ENCODE data around the gene FASLG.
"Not testable (repeated sequence)": the region's sequence is repeated elsewhere in the genome, so short reads cannot be mapped to it uniquely, and the experiment has no call there.

Gene FASLG, protein sequence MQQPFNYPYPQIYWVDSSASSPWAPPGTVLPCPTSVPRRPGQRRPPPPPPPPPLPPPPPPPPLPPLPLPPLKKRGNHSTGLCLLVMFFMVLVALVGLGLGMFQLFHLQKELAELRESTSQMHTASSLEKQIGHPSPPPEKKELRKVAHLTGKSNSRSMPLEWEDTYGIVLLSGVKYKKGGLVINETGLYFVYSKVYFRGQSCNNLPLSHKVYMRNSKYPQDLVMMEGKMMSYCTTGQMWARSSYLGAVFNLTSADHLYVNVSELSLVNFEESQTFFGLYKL

GRCh38 chr1:172658871-172659453 is at the start of gene FASLG:
Gene FASLG, plus strand, starts transcription at chr1:172659103. Its CDS starts 99 bp downstream, at chr1:172659202.
- no peak for DNase-seq

DNA sequence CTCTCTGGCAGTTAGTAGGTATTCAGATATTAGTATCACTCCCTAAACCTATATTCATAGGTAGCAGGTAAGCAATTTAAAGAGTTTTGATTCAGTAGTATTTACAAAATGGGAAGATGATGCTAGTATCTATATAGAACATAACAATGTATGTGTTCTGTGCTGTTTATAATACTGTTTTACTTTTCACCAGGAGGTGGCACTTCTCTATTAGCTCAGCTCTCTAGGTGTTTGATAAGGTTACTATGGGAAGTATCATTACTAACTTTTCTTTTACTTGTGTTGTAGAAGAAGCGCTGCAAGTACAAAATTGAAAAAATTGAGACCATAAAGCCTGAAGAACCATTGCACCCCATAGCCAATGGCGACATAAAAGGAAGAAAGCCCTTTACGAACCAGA is 49.4 kb upstream of the FASLG start:
- DNase-seq: no peak

GRCh38 chr1:172612478-172612877 is 46.4 kb upstream of the FASLG start:
- no peak for DNase-seq

- no peak for DNase-seq
These were observed 45.6 kb upstream of the FASLG start for GRCh38 chr1:172613294-172613693.

- DNase-seq: no peak
These were observed 42.7 kb upstream of the FASLG start for GRCh38 chr1:172616195-172616594.

- DNase-seq: no peak
These were observed 42.3 kb upstream of the FASLG start for GRCh38 chr1:172616636-172617035.

GRCh38 chr1:172620603-172621002 is 38.3 kb upstream of the FASLG start:
- not testable (repeated sequence) for DNase-seq

DNA sequence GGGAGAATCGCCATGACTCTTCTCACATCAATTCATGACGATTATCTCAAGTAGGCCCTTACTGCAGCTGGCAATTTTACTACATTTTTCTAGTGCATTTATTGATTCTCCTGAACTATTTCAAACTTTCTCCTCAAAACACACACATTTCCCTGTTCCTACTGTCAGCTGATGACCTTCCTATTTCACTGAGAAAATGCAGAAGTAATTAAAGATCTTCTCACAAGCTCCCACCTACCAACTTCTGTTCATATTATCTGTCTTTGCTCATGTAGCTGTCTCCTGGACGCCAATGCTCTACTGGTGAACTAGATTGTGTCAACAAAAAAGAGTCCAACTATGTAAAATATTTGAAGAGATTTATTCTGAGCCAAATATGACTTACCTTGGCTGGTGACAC is 36.4 kb upstream of the FASLG start:
- DNase-seq: no peak

GRCh38 chr1:172623748-172624147 is 35.2 kb upstream of the FASLG start:
- DNase-seq: no peak

- DNase-seq: no peak
These were observed 32.1 kb upstream of the FASLG start for GRCh38 chr1:172626845-172627244.

DNA sequence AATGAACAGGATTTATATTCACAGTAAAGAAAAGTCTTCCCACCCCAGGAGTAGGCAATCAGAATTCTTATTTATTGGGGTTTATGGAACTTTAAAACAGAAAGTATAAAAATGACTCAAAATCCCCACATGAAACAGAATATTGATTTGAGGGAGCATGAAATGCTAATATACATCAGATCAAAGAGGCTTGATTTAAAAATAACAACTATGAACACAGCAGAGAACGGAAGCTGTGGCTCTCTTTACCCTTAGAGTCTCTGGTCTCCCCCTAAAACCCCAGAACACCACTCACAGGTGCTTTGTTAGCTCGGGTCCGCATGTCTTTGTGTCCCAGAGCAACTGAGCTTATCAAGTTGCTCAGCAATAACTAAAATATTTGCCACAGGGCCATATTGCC is 31.2 kb upstream of the FASLG start:
- DNase-seq: no peak

DNA sequence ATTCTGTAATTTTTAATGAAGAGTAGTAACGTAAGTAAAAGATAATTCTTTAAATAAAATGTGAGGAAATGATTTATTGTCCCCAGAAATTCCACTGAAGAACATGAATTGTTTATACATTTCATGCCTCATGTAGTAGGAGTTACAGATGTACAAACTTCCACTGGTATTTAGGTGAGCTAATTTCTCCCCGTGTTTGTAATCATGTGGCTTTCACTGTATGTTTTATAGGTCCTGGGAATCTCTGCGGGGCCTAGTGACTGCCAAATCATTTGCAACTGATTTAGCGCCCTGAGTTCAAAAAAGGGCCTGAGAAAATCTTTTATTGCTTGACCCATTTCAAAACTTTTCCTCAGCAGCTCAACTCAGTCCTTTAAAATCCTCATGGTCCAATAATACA is 30.5 kb upstream of the FASLG start:
- no peak for DNase-seq

GRCh38 chr1:172629170-172629569 is 29.7 kb upstream of the FASLG start:
- DNase-seq: no peak

DNA sequence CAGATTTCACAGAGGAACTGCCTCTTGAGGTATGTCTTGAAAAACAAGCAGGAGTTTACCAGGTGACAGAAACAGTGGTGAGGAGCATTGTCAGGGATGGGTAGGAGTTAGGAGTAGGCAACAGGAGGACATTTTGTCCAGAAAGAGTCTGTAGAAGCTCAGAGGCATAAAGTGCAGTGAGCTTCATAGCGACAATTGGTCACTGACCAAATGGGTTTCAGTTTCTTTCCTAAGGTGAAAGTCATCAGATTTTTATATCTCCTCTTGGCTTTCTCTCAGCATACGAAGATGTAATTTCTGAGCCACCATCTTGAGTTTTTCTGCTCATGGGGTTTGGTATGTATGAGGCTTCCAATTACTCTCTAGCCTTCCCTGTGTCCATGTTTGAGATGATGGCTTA is 29.3 kb upstream of the FASLG start:
- DNase-seq: no peak

GRCh38 chr1:172630056-172630818 is 28.7 kb upstream of the FASLG start:
- no peak for DNase-seq

GRCh38 chr1:172630868-172631267 is 28.0 kb upstream of the FASLG start:
- no peak for DNase-seq

GRCh38 chr1:172637522-172637921 is 21.4 kb upstream of the FASLG start:
- no peak for DNase-seq

- DNase-seq: no peak
These were observed 20.7 kb upstream of the FASLG start for GRCh38 chr1:172638249-172638648.

DNA sequence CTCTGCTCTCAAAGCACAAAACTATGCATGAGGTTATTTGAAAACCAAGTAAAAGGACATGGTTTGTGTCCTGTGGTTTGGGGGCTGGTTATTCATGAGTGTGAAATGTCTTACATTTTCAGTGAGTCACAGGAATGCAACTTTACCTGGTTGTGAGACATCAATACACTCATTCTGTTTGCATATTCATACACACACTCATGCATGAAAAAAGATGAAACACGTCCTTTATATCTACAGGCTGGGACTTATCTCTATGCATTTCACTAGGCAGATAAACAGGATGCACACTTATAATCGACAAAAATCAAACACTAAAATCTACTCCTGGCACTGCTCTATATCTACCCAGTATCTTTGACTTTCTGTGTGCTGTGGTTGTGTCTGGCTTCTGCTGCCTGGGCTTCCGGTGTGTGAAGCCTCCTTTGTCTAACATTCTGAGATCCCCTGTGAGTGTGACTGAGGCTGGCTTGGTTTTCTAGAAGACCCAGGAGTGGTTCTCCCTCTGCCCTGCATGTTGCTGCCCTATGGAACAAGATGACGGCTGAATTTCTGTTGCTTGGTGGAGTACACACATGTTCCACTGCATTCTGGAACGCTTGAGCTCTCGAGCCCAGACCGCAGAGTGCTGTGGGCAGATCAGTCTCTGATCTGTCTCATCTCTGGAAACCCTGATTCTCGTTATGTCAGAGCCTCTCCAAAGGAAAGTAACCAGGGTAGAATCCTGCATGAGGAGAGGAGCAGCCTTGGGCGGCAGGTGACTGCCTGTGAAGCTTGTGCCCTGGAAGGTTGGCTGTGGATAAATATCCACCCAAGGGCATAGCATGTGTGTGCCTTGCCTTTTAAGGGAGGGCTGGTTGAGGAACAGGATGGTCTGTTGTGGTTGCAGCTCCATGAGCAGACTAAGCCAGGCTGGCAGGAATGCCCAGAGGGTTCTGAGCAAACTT is 19.7 kb upstream of the FASLG start:
- DNase-seq: no peak

GRCh38 chr1:172640111-172640510 is 18.8 kb upstream of the FASLG start:
- DNase-seq: no peak

DNA sequence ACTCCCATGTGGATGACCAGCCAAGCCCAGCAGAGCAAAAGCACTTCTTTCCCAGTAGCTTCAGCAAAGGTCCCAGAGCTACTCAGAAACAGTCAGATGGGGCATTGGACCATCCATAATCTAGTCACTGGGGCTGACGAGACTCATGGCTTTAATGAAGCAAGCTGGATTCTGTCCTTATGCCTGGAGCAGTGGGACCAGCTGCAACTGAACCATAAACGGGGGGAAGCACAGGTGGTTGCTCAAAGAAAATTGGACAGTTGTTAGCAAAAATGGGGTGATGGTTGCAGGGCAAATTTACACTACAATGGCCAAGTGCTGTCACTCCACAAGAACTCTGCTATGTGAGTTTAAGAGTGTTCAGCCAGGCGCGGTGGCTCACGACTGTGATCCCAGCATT is 17.4 kb upstream of the FASLG start:
- no peak for DNase-seq

GRCh38 chr1:172642970-172643369 is 15.9 kb upstream of the FASLG start:
- DNase-seq: no peak

DNA sequence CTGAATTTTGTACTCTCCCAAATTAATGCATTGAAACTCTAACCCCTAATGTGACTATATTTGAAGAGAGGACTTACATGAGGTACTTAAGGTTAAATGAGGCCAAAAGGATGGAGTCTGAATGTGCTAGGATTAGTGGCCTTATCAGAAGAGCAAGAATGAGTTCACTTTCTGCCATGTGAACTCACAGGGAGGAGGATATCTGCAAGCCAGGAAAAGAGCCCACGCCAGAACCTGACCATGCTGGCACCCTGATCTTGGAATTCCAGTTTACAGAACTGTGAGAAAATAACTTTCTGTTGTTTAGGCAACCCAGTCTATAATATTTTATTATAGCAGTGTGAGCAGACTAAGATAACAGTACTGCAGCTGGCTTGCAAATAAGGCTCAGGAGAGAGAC is 12.2 kb upstream of the FASLG start:
- no peak for DNase-seq
